GM19023 (cell line): ENCODE results near the gene DSTN.

Source experiments
- ATAC-seq: cut with Tn5 transposase; IDR thresholded peaks from one replicate; pipeline ENCODE4 v1.9.1; 2021; ENCODE audit warnings: mild to moderate bottlenecking, moderate library complexity; ENCODE audit not compliant: unreplicated experiment

Gene DSTN

DNA sequence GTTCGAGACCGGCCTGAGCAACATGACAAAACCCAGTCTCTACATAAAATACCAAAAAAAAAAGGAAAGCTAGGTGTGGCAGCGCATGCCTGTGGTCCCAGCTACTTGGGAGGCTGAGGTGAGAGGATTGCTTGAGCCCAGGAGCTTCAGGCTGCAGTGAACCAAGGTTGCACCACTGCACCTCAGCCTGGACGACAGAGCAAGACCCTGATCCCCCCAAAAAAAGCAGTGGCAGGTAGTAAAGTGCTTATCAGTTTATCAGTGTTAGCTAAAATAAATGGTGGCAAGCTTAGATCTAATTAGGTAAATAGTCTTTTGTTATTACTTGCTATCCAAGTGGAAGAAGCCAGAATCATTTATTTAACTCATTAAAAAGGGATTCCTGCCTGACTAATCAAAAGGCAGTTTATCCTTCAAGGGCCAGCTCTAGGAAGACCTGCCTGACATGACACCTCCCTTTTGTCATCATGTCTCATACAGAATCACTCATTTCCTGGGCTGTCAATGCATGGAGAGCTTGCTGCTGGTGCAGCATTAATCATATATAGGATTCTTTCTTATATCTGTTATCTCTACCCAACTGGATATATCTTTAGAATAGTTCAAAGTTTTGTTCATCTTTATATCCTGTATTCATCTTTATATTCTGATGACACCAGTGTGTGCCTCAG lies 9.6 kb downstream of the DSTN start:
- no peak for ATAC-seq

- no peak for ATAC-seq
Measured at GRCh38 chr20:17580895-17581294, 11.0 kb downstream of the DSTN start.

DNA sequence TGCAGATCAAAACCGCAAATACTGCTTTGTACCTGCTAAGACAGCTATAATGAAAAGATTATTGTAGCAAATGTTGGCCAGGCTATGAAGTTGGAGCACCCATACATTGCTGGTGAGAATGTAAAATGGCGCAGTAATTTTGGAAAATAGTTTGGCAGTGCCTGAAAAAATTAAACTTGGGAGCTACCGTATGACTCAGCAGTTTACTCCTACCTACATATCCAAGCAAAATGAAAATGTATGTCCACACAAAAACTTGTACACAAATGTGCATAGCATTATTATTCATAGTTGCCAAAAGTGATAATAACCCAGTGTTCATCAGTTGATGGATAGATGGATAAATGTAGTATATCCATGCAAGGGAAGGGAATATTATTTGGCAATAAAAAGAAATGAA lies 13.3 kb downstream of the DSTN start:
- ATAC-seq = no peak

DNA sequence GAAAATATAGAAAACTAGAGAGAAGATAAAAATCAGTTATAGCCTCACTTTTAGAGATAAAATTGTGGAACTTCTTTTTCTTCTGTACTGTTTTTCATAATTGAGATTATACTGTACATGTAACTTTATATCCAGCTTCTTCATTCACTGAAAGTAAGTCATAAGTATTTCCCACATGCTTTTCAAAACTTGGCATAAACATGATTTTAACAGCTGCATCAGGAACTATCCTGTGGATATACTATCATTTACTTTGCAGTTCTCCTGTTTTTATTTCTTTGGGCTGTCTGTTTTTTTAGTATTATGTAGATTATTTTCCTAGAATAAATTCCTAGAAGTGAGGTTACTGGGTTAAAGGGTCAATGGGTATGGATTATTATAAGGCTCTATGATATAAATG lies 14.8 kb downstream of the DSTN start:
- ATAC-seq = no peak

DNA sequence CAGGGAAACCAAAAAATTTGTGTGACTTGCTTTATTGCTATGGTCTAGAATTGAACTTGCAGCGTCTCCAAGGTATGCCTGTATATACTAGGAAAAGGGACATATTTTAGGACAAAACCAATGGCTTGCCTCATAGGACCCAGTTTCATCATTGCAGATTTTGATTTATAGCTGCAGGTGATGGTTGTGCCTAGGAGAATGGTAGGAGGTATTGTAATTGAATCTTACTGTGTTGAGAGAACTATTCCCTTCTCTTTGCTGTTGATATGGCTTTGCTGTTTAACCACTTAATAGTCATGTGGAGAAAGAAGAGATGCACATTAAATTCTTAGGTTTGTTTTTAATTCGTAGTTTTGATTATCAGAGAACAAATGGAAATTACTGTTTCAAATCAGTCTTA lies 16.4 kb downstream of the DSTN start:
- ATAC-seq = no peak

- no peak for ATAC-seq
Measured at GRCh38 chr20:17587148-17587547, 17.3 kb downstream of the DSTN start.

GRCh38 chr20:17587824-17588223 lies 17.9 kb downstream of the DSTN start:
- ATAC-seq = no peak

DNA sequence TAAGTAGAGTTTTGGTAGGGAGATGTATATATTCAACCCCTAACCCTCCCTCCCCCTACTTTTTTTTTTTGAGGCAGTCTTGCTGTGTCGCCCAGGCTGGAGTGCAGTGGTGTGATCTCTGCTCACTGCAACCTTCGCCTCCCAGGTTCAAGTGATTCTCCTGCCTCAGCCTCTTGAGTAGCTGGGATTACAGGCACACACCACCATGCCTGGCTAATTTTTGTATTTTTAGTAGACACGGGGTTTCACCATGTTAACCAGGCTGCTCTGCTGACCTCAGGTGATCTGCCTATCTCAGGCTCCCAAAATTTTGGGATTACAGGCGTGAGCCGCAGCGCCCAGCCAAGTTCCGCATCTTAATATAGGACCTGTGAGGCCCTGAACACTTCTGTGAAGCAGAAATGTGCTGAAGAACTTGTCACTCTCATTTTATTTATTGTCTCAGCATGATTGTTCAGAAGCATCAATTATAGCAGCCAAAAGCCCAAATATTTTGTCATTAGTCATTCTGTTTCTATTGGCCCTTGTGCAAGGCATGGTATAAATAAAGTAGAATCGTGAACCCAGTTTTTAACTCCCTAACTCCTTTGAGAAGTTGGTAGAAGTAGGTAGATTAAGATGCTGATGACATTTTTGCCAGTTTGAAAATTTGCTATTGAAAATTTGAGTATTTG lies 19.4 kb downstream of the DSTN start:
- no peak for ATAC-seq

DNA sequence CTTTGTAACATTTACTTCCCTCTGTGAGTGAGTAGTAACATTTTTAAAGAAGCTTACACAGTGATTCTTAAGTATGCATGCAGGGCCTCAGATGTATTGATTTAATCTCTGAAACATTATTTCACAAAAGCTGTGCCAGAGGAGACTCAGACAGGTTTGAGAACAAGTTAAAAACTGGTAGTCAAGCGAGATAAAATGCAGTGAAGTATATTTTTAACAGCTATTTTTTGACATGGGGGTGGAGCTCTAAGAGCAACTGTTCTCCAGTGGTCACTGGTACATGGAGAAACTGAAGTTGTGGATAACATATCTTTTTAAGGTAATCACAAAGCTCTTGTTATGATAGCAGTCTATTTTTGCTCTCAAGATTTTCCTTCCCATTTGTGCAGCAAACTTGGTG lies 20.4 kb downstream of the DSTN start:
- ATAC-seq = no peak

DNA sequence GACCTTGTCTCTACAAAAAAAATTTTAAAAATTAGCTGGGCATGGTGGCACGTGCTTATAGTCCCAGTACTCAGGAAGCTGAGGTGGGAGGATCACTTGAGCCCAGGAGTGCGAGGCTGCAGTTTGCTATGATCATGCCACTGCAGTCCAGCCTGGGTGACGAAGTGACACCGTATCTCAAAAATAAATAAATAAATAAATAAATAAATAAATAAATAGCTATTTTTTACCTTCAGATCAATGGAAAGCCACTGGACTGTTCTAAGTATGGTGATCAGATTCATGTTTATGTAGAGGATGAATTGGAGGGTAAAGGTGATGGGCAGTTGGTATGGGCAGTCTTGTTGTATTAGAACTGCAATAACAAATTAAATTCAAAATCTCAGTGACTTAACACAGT lies 24.0 kb downstream of the DSTN start:
- ATAC-seq = no peak

DNA sequence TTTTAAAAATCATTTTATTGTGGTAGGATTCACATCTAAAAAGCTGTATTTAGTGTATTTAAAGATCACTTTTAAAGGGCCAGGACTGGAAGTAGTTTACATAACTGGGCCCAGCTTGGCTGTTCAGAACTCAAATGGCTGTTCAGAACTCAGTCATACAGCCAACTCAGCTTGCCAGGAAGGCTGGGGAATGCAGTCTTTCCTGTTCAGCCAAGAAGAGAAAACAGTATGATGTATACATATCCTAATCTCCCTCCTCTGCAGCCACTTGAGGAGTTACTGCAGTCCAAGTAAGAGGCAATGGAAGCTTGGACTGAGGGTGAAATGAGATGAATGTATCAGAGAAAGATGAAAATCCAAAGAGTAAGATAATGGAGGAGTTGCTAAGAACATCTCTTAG lies 24.6 kb downstream of the DSTN start:
- no peak for ATAC-seq

GRCh38 chr20:17595856-17596255 lies 26.0 kb downstream of the DSTN start:
- ATAC-seq = no peak

DNA sequence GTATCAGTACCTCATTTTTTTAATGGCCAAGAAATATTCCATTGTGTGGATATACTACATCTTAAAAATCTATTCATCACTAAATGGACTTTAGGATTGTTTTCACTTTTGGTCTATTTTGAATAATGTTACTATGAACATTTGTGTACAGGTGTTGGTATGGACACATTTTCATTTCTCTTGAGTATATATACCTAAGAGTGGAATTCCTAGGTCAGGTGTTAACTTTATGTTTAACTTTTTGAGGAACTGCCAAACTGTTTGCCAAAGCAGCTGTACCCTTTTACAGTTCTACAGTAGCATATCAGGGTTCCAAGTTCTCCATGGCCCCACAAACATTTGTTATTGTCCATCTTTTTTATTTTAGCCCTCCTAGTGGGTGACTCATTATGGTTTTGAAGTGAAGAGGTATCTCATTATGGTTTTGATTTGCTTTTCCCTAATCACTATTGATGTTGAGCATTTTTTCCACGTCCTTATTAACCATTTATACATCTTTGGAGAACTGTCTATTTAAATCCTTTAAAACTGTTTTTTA lies 28.2 kb downstream of the DSTN start:
- ATAC-seq = no peak

DNA sequence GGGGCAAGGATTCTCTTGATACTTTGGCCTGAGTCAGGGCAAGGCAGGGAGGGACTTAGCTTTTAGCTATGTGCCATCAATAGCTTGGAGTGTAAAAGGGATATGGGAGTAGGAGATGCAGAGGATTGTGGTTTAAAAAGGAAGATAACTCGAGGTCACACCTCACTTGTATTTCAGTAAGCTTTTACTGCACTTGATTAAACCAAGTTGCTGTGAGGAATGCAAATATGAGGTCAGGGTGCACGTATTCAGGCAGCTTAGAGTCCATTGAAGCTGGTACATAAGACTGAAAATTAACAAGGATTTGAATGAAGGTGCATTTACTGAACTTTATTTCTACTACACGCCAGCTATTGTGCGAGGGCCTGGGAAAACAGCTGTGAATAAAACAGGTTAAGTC lies 32.1 kb downstream of the DSTN start:
- ATAC-seq = no peak

DNA sequence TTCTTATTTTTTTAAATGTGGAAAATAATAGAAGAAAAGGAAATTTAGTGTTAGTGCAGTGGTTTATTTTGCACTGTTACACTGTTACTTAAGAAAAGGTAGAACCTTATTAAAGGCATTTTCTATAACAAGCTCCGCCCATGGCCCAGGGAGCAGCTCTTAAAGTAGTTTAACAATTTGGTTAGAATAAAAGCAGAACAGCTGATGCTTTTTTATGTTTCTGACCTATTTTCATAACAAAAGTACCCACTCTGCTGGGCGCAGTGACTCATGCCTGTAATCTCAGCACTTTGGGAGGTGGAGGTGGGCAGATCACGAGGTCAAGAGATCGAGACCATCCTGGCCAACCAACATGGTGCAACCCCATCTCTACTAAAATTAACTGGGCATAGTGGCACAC lies 32.6 kb downstream of the DSTN start:
- no peak for ATAC-seq

- no peak for ATAC-seq
Measured at GRCh38 chr20:17605131-17605660, 35.3 kb downstream of the DSTN start.

DNA sequence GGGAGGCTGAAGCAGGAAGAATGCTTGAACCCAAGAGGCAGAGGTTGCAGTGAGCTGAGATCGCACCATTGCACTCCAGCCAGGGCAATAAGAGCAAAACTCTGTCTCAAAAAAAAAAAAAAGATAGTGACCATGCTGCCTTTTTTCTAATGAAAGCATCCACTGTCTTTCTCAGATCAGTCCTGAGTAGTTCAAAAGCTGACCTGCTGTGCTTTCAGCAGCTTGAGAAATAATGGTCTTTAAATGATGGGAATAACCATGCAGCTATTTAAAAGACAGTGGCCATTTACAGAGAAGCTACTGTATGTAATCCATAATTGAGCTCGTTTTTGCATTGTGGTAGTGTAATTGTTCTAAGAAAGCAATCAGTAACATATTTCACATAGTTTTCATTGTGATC lies 36.1 kb downstream of the DSTN start:
- ATAC-seq = no peak

GRCh38 chr20:17608701-17609497 lies 39.0 kb downstream of the DSTN start:
- no peak for ATAC-seq

- ATAC-seq = no peak
Measured at GRCh38 chr20:17609811-17610377, 40.0 kb downstream of the DSTN start.

DNA sequence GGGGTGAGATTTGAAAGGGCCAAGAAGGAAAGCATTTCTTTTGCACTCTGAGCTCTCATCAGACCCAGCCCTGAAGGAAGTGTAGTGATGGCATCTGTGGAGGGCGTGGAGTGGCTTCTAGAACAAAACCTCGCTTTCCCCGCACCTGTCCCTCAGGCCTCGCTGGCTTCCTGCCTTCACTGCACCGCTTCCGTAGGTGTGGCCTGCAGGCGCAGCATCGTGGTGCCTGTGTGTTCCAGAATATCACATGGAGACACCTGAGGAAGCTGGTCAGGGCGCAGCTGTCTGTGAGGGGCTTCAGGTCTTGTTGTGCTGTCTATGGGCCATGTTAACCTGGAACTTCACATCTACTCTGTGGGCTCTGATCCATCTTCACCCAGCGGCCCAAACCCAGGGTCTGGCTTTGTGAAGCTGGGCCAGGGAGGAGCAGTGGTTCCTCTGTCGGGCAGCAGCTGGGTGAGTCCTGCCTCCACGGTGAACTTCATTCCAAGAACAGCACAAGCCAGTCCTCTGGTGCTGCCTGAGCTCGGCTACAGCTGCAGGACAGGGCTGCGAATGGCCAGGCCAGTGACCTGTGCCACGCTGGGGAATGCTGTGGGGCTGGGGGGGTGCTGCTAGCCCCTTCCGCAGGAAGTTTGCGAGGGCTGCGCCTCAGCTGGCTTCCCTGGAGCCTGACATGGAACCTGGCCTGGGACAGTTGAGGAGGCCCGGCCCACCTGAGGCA lies 40.9 kb downstream of the DSTN start:
- ATAC-seq = no peak

- ATAC-seq = no peak
Measured at GRCh38 chr20:17611290-17611539, 41.3 kb downstream of the DSTN start.
